Measurements from ENCODE around the gene ZYG11B.
"Not testable (repeated sequence)": the region's sequence is repeated elsewhere in the genome, so short reads cannot be mapped to it uniquely, and the experiment has no call there.

ZYG11B gene

DNA sequence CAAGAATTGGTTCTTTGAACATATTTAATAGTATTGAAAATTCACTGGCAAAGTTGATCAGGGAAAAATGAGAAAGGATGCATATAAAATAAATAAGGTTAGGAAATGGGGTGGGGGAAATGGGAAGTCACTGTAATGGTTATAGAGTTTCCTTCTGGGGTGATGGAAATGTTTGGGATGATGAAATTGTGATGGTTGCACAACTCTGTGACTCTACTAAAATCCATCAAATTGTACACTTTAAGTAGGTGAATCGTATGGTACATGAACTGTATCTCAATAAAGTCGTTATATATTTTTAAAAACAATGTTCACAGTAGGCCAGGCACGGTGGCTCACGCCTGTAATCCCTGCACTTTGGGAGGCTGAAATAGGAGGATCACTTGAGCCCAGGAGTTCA lies 59.9 kb downstream of the ZYG11B start:
- H3K4me3 ChIP-seq (ENCODE audit: low read depth, low read length) = no peak overlapping the region
- TF ChIP-seq MYC (IDR thresholded peaks at IDR 0.05; ENCODE audit: low read depth, low read length) (no peak), POLR2A (IDR thresholded peaks at IDR 0.05; ENCODE audit: extremely low read depth, insufficient read length) (no peak)
- TF ChIP-seq, protein P1, sequence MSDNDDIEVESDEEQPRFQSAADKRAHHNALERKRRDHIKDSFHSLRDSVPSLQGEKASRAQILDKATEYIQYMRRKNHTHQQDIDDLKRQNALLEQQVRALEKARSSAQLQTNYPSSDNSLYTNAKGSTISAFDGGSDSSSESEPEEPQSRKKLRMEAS (IDR thresholded peaks at IDR 0.05; ENCODE audit: low read depth, low read length) = no peak
- TF ChIP-seq, protein P2, sequence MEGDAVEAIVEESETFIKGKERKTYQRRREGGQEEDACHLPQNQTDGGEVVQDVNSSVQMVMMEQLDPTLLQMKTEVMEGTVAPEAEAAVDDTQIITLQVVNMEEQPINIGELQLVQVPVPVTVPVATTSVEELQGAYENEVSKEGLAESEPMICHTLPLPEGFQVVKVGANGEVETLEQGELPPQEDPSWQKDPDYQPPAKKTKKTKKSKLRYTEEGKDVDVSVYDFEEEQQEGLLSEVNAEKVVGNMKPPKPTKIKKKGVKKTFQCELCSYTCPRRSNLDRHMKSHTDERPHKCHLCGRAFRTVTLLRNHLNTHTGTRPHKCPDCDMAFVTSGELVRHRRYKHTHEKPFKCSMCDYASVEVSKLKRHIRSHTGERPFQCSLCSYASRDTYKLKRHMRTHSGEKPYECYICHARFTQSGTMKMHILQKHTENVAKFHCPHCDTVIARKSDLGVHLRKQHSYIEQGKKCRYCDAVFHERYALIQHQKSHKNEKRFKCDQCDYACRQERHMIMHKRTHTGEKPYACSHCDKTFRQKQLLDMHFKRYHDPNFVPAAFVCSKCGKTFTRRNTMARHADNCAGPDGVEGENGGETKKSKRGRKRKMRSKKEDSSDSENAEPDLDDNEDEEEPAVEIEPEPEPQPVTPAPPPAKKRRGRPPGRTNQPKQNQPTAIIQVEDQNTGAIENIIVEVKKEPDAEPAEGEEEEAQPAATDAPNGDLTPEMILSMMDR (IDR thresholded peaks at IDR 0.05; ENCODE audit: low read depth, low read length) = no peak
- no peak for DNase-seq (ENCODE audit: low read depth)

DNA sequence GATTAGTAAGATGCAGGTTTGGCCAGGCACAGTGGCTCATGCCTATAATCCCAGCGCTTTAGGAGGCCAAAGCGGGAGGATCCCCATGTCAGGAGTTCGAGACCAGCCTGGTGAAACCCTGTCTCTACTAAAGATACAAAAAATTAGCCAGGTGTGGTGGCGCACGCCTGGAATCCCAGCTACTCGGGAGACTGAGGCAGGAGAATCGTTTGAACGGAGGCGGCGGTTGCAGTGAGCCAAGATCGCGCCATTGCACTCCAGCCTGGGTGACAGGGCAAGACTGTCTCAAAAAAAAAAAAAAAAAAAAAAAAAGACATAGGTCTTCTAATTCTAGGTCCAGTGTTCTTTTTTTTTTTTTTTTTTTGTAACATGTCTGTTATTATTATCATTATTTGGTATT lies 64.2 kb downstream of the ZYG11B start:
- not testable (repeated sequence) for DNase-seq (ENCODE audit: low read depth); H3K4me3 ChIP-seq (ENCODE audit: low read depth, low read length)

DNA sequence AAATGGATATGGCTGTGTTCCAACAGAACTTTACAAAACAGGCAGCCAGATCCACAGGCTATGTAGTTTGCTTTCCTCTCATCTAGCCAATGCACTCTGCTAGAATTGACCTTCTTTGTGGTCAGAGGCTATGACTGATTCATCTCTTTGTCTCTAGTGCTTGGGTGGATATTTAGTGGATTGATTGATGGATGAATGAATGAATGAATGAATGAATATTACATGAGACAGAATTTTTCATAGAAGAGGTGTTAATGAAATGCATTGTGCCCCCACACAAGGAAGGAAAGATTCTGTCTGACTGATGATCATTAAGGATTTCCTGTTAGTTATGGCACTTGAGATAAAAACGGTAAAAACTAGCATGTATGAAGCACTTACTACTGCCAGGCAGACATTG lies 65.8 kb downstream of the ZYG11B start:
- no peak overlapping the region for H3K4me3 ChIP-seq (ENCODE audit: low read depth, low read length)
- no peak for DNase-seq (ENCODE audit: low read depth)
- TF ChIP-seq MYC (IDR thresholded peaks at IDR 0.05; ENCODE audit: low read depth, low read length) (no peak), POLR2A (IDR thresholded peaks at IDR 0.05; ENCODE audit: extremely low read depth, insufficient read length) (no peak)
- TF ChIP-seq, protein P1 (IDR thresholded peaks at IDR 0.05; ENCODE audit: low read depth, low read length) = no peak
- TF ChIP-seq, protein P2 (IDR thresholded peaks at IDR 0.05; ENCODE audit: low read depth, low read length) = no peak

DNA sequence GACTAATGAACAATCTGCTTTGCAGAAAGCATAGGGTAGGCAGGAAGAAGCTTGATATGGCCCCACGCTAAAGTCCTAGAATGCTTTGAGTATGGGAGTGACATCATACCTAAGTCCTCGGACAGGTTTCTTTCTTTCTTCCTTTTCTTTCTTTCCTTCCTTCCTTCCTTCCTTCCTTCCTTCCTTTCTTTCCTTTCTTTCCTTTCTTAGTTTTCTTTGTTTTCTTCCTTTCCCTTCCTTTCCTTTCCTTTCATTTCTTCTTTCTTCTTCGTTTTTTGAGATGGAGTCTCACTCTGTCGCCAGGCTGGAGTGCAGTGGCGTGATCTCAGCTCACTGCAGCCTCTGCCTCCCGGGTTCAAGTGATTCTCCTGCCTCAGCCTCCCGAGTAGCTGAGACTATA lies 67.5 kb downstream of the ZYG11B start:
- DNase-seq (ENCODE audit: low read depth); H3K4me3 ChIP-seq (ENCODE audit: low read depth, low read length): not testable (repeated sequence)

DNA sequence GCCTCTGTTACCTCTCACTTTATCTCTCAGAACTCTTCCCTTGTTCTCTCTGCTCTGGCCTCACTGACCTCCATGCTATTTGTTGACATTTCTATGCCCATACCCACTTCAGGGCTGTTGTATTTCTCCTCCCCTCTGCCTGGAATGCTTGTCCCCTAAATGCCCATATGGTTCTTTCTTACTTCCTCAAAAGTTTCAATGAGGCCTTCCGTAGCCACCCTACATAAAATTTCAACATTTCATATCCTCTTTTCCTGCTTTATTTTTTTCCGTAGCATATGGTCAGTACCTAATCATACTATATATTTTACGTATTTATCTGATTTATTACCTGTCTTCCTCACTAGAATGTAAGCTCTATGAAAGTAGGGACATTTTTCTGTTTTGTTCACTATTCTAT lies 69.2 kb downstream of the ZYG11B start:
- TF ChIP-seq, protein P2 (IDR thresholded peaks at IDR 0.05; ENCODE audit: low read depth, low read length) = no peak
- TF ChIP-seq, protein P1 (IDR thresholded peaks at IDR 0.05; ENCODE audit: low read depth, low read length) = no peak
- TF ChIP-seq MYC (IDR thresholded peaks at IDR 0.05; ENCODE audit: low read depth, low read length) = no peak
- TF ChIP-seq POLR2A (IDR thresholded peaks at IDR 0.05; ENCODE audit: extremely low read depth, insufficient read length) = no peak
- no peak overlapping the region for H3K4me3 ChIP-seq (ENCODE audit: low read depth, low read length)
- DNase-seq (ENCODE audit: low read depth) = peak; percentile 63

DNA sequence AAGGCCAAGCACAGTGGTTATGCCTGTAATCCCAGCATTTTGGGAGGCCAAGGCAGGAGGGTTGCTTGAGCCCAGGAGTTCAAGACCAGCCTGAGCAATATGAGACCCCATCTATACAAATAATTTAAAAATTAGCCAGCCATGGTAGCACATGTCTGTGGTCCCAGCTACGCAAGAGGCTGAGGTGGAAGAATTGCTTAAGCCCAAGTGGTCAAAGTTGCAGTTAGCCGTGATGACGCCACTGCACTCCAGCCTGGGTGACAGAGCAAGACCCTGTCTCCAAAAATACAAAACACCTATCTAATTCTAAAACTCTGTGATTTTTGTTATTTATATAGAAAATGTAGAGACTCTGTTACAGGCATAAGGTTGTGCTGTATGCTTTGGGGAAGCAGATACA lies 72.1 kb downstream of the ZYG11B start:
- TF ChIP-seq, protein P2 (IDR thresholded peaks at IDR 0.05; ENCODE audit: low read depth, low read length) = no peak
- 0 out of 2 replicates have a peak, but pooled peaks have one; percentile 23 for TF ChIP-seq MYC (IDR thresholded peaks at IDR 0.05; ENCODE audit: low read depth, low read length)
- DNase-seq (ENCODE audit: low read depth) = peak; percentile 69
- H3K4me3 ChIP-seq (ENCODE audit: low read depth, low read length) = no peak overlapping the region

DNA sequence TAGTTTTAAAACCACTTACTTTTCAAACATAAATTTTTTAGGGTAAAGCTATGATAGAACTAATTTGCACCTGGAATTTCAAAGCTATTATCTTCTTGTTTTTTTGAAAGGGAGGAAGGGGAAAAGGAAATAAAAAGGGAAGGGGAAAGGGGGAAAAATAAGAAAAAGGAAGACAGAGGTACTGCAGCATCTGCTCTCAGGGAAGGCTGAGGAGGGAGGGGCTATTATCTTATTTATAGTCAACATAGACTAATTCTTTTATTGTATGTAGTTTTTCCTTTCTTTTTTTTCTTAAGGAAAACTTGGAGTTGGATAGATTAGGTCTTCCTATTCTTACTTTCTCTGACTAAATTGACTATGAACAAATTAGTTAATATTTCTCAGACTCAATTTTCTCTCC lies 74.8 kb downstream of the ZYG11B start:
- DNase-seq (ENCODE audit: low read depth) = no peak
- TF ChIP-seq MYC (IDR thresholded peaks at IDR 0.05; ENCODE audit: low read depth, low read length) = no peak
- TF ChIP-seq, protein P1 (IDR thresholded peaks at IDR 0.05; ENCODE audit: low read depth, low read length) = no peak
- TF ChIP-seq, protein P2 (IDR thresholded peaks at IDR 0.05; ENCODE audit: low read depth, low read length) = no peak
- no peak for TF ChIP-seq POLR2A (IDR thresholded peaks at IDR 0.05; ENCODE audit: extremely low read depth, insufficient read length)
- H3K4me3 ChIP-seq (ENCODE audit: low read depth, low read length) = no peak overlapping the region

DNA sequence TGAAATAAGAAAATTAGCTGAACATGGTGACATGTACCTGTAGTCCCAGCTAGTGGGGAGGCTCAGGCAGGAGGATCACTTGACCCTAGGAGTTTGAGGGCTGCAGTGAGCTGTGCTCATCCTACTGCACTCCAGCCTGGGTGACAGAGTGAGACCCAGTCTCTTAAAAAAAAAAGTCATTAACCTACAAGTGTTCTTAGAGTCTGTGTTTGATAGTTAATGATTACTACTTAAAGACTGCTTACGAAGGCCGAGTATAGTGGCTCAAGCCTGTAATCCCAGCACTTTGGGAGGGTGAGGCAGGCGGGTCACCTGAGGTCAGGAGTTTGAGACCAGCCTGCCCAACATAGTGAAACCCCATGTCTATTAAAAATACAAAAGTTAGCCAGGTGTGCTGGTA lies 77.8 kb downstream of the ZYG11B start:
- not testable (repeated sequence) for DNase-seq (ENCODE audit: low read depth); H3K4me3 ChIP-seq (ENCODE audit: low read depth, low read length)
